Right lobe of liver (tissue), 6 donors: ENCODE results near the gene DYNLT2. TPM values are rescaled to one million over a fixed set of nuclear protein-coding genes. Genes with fewer than 3 reads are reported as not detected.
A peak's percentile ranks its signal among the peaks of the same experiment; 100 is the strongest.

Experiments
- ATAC-seq, 4 donors: fragments of 200-7000 bp; cut with Tn5 transposase; one replicate each; pipeline ENCODE4 v1.9.1; 2020; ENCODE audit warnings: mild to moderate bottlenecking in 4 of 4, moderate library complexity in 4 of 4
- DNase-seq, 3 donors: peaks; one replicate each; pipeline ENCODE4 v3.0.0-alpha.2; 2020
- H3K27ac ChIP-seq, 3 donors: fragments of 200-600 bp; one replicate each; pipeline ENCODE4 v1.8.0; 2022
- H3K27me3 ChIP-seq, 2 donors: fragments of 200-600 bp; one replicate each; pipeline ENCODE4 v1.8.0; 2022
- H3K36me3 ChIP-seq, 4 donors: fragments of 200-600 bp; sonication (generic) in 1 of 4; one replicate each; pipeline versions ENCODE4 v1.5.1 to v1.8.0; 2017 to 2022; ENCODE audit warnings: control low read depth in 1 of 4
- H3K4me1 ChIP-seq, 4 donors: fragments of 200-600 bp; sonication (generic) in 1 of 4; one replicate each; pipeline versions ENCODE4 v1.5.1 to v1.8.0; 2017 to 2022; ENCODE audit warnings: control low read depth in 1 of 4
- H3K4me3 ChIP-seq, 3 donors: fragments of 200-600 bp; one replicate each; pipeline ENCODE4 v1.8.0; 2022
- H3K9me3 ChIP-seq, 4 donors: fragments of 200-600 bp; sonication (generic) in 1 of 4; one replicate each; pipeline versions ENCODE4 v1.5.1 to v1.8.0; 2017 to 2022; ENCODE audit warnings: control low read depth in 1 of 4
- POLR2A ChIP-seq: fragments of 450-650 bp; IDR thresholded peaks from one replicate; pipeline ENCODE4 v1.6.1; 2017; ENCODE audit warnings: antibody characterized with exemption, mild to moderate bottlenecking
- WGBS: methylation state at CpG from one replicate; pipeline ENCODE4 v1.1.6; 2018; ENCODE audit warnings: low coverage, low lambda C conversion rate; ENCODE audit not compliant: insufficient coverage; ENCODE audit errors: missing lambda C conversion rate; 5-methylcytosine and 5-hydroxymethylcytosine counted together
- intact Hi-C, 2 donors: fragments of 100-400 bp; cut with DNase I; formaldehyde crosslinking; loops; one replicate each; pipeline versions ENCODE4 v1.11.2 to v1.14.1; 2022
- long read RNA-seq: library from polyadenylated mRNA; unstranded; transcript quantifications from one replicate; pipeline ENCODE4 v2.0.0, GENCODE V29; 2019
- total RNA-seq, 6 experiments: library from RNA; depleted of rRNA in 2 of 6; stranded (reverse); fragments of >200 nt in 2 of 6; fragmentation: NEBNext Ultra II Directional in 3 of 6; extraction: Animal tissue kit (Norgen Biotek cat#: 25700) in 3 of 6; gene quantifications; one replicate each; pipeline versions ENCODE4 v1.1.0 to v1.2.4, GENCODE V29; 2016 to 2023
- TF ChIP-seq, protein P1 (sequence below), 4 donors: fragments of 200-600 bp in 3 of 4; fragments of 450-650 bp in 1 of 4; IDR thresholded peaks; one replicate each; pipeline versions ENCODE4 v1.5.1 to v1.8.0; 2016 to 2022; ENCODE audit warnings: antibody characterized with exemption in 4 of 4, mild to moderate bottlenecking in 2 of 4
- donor health status: DM: no; HTN: yes; CAD: no.
- donor health status: DM: no; HTN: no; CAD: no.
- donor health status: DM: no; HTN: no; CAD: no.
- donor health status: DM: no; HTN: yes; CAD: no.
- donor health status: DM: no; HTN: yes; CAD: no.

Gene DYNLT2, protein sequence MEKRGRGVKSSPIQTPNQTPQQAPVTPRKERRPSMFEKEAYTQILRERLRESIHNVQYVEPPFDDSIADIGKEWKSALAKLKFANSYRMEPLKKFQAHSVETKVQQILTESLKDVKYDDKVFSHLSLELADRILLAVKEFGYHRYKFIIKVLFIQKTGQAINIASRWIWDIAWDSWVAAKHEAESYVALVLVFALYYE
- under 1 TPM; 0.43 to 0.82 (median 0.68) TPM for total RNA-seq
- long read RNA-seq, partial matches to known transcripts: 0 of 1 reads
- long read RNA-seq, other reads (novel, unspliced or antisense): 0 of 1 reads

DNA sequence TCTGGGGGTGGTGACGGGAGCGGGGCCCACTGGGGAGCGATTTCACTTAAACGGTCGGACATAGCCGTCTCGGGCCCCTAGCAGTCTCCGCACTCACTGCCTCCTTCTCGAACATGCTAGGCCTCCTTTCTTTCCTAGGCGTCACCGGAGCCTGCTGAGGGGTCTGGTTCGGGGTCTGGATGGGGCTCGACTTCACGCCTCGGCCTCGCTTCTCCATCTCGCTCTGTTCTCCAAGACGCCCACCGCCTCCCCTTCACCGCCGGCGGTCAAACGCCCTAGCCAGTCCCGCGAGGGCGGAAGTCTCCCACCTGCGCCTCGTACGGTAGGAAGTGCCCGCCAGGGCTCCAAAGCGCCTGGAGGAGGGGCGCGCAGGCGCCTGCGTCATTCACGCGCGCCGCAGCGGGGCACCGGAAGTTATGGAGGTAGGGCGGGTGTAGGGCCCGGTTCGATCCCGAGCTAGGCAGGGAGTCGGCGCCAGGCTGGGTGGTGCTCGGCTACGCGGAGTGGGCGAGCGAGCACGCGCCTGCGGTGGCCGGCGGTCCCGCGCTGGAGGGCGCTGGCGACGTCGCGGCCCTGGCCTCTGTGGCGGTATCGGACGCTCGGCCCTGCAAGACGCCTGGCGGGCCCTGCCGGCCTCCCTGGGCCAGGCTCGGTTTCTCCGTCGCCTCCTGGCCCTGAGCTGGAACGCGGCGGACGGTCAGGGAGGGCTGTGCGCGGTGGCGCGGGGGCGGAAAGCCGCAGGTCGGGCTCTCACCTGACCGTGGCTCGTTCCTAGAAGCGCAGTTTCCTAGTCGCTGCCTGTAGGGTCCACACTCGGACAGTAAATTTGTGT is at the start of gene DYNLT2, which contains the start of gene ERMARD:
DYNLT2 (minus strand) TSS at position 331 of the 832 bp plus-strand sequence; CDS start at position 217, 114 bp downstream.
ERMARD (plus strand) TSS at position 381 of the 832 bp plus-strand sequence; CDS start at position 417, 36 bp downstream.
- H3K36me3 ChIP-seq: no peaks in the 10 kb centered on the region
- ATAC-seq (peak; percentile 97 to 99 (median 98)), DNase-seq (peak; percentile 93 to 97 (median 96))
- peaks cover 0 to 18% (median 3%) of the 10 kb centered on the region in 4 donors for H3K4me1 ChIP-seq
- H3K27ac ChIP-seq: peak within 1 kb of the TSS; percentile 92 to 97 (median 95)
- under 1% methylated on average over 43 of the region's 90 CpGs for WGBS
- peak within 1 kb of the TSS; percentile 83 to 91 (median 89) for H3K4me3 ChIP-seq
- H3K27me3 ChIP-seq: no peaks in the 10 kb centered on the region
- TF ChIP-seq, protein P1, sequence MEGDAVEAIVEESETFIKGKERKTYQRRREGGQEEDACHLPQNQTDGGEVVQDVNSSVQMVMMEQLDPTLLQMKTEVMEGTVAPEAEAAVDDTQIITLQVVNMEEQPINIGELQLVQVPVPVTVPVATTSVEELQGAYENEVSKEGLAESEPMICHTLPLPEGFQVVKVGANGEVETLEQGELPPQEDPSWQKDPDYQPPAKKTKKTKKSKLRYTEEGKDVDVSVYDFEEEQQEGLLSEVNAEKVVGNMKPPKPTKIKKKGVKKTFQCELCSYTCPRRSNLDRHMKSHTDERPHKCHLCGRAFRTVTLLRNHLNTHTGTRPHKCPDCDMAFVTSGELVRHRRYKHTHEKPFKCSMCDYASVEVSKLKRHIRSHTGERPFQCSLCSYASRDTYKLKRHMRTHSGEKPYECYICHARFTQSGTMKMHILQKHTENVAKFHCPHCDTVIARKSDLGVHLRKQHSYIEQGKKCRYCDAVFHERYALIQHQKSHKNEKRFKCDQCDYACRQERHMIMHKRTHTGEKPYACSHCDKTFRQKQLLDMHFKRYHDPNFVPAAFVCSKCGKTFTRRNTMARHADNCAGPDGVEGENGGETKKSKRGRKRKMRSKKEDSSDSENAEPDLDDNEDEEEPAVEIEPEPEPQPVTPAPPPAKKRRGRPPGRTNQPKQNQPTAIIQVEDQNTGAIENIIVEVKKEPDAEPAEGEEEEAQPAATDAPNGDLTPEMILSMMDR (IDR thresholded peaks at IDR 0.05): peak in 1 of 4 donors; percentile 48
- TF ChIP-seq POLR2A: peak; percentile 96
- no peaks in the 10 kb centered on the region for H3K9me3 ChIP-seq
- intact Hi-C loops: no loop called here

DNA sequence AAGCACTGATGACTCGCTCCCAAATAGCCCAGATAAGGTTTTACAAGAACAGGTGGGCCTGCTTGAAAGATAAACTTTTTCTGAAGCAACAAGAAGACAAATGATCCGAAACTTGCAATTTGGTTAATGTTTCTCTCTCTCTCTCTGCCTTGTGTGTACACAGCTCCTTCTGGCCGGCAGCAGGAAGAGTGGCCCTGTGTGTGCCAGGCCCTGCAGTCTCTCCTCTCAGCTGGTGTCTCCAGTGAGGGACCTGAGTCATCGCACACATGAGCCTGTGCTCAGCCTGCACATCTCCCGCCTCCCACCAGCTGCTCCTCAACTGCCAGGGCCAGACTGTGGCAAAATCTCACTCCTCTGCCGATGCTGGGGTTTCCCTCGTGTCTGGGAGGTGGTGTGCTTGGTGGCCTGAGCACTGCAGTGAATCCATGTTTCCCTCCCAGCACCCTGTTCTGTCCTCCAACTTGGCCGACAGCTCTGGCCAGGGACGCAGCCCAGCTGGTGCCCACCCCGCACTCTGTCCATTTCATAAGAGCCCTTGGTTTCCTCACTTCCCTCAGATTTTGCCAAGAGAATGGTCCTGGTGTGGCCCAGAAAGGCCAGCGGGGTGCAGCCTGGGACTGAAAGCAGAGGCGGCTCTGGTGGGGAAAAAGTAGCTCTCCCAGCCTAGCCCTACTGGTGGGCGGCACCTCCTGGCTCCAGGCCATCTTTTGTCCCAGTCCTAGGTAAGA is 49.5 kb upstream of the DYNLT2 start:
- intact Hi-C loops: no loop called here
- no peaks in the 10 kb centered on the region for H3K27me3 ChIP-seq
- peak; percentile 80 to 94 (median 82) for ATAC-seq
- H3K36me3 ChIP-seq: no peaks in the 10 kb centered on the region
- no peaks in the 10 kb centered on the region for H3K9me3 ChIP-seq
- H3K4me1 ChIP-seq: peaks cover 0 to 29% (median 12%) of the 10 kb centered on the region in 4 donors
- H3K27ac ChIP-seq: peak overlapping the region in 2 of 3 donors; percentile 33 to 62
- peak; percentile 47 to 75 (median 69) for DNase-seq
- TF ChIP-seq POLR2A: no peak
- TF ChIP-seq, protein P1 (IDR thresholded peaks at IDR 0.05): no peak
- 32% methylated on average over 5 of the region's 13 CpGs for whole genome bisulfite sequencing
- no peak overlapping the region for H3K4me3 ChIP-seq

DNA sequence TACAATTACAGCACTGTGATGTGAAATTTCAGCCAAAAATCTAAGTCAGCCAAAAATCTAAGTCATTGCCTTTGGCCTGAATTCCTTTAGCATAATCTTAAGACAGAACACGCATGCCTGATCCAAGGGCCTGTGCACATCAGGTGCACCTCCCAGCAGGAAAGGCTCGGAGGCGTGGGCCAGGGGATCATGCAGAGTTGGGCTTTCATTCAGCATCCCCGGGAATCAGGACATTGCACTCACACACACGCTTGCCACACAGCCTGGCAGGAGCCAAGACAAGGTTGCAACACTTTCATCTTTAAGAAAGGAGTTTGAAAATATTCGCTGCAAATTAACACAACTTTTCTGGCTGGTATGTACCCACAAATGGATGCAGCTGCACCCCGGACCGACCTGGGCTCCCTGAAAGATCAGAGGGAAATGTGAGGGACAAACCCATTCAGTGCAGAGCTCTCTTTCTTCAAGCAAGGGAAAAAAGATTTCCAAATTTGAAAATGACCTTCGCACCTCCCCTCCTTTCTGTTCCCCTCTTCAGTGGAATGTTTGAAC is 48.8 kb upstream of the DYNLT2 start:
- WGBS: 46% methylated on average over 7 of the region's 9 CpGs
- H3K36me3 ChIP-seq: no peaks in the 10 kb centered on the region
- intact Hi-C loops: no loop called here
- peak; percentile 59 to 80 (median 78) for ATAC-seq
- H3K4me1 ChIP-seq: peaks cover 0 to 29% (median 12%) of the 10 kb centered on the region in 4 donors
- no peaks in the 10 kb centered on the region for H3K9me3 ChIP-seq
- no peaks in the 10 kb centered on the region for H3K27me3 ChIP-seq
- H3K27ac ChIP-seq: peak overlapping the region in 1 of 3 donors; percentile 62
- DNase-seq: peak; percentile 49 to 73 (median 71)
- no peak overlapping the region for H3K4me3 ChIP-seq
- no peak for TF ChIP-seq POLR2A
- TF ChIP-seq, protein P1 (IDR thresholded peaks at IDR 0.05): no peak

DNA sequence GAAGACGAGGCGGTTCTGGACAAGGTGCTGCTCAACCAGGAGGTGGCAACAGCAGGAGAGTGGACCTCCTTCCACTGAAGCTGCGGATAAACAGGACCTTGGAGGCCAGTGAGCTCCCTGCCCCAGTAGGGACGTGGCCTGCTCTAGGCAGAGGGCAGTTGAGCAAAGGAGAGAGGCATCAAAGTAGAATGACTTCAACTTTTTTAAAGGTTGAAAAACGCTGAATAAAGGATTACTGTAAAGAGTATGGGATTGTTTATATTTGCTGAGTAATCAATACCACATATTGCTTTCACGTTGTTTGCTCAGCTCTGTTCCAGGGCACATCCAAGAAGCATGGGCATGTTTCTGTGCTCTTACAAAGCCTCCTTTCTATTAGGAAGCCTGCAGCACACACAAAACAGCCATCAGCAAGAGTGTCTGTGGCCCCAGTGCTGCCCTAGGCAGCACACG is 48.1 kb upstream of the DYNLT2 start:
- no peak for TF ChIP-seq POLR2A
- TF ChIP-seq, protein P1 (IDR thresholded peaks at IDR 0.05): no peak
- intact Hi-C loops: loop anchor here in 1 of 2 donors (10.0 kb wide), 1 partner anchor 725 kb away; no protein-coding TSS in a partner anchor
- ATAC-seq (peak in 3 of 4 donors; percentile 29 to 38 (median 36)), DNase-seq (peak in 1 of 3 donors; percentile 25)
- H3K4me1 ChIP-seq: peaks cover 0 to 29% (median 12%) of the 10 kb centered on the region in 4 donors
- H3K27ac ChIP-seq: peak overlapping the region in 1 of 3 donors; percentile 62
- H3K27me3 ChIP-seq: no peaks in the 10 kb centered on the region
- no peaks in the 10 kb centered on the region for H3K36me3 ChIP-seq
- no peaks in the 10 kb centered on the region for H3K9me3 ChIP-seq
- H3K4me3 ChIP-seq: no peak overlapping the region
- 40% methylated on average over 5 of the region's 7 CpGs for WGBS
